Fibroblast of skin of left biceps (primary cell): ENCODE results near the gene GSS.

Source experiments
- DNase-seq, 2 experiments: peaks; one replicate each; pipeline ENCODE4 v3.0.0-alpha.2; 2013; ENCODE audit warnings: low read depth in 2 of 2

Gene GSS

GRCh38 chr20:34955231-34956040, at the start of gene GSS, which contains the start of gene MYH7B:
GSS (minus strand) TSS chr20:34955806; CDS start chr20:34951852, 3,954 bp downstream.
MYH7B (plus strand) TSS chr20:34955868; CDS start chr20:34978006, 22,138 bp downstream.
- peak; percentile 89 to 91 for DNase-seq

GRCh38 chr20:35004749-35005462, 49.3 kb upstream of the GSS start:
- DNase-seq, result no peak

GRCh38 chr20:35004051-35004725, 48.6 kb upstream of the GSS start:
- DNase-seq, result no peak

DNA sequence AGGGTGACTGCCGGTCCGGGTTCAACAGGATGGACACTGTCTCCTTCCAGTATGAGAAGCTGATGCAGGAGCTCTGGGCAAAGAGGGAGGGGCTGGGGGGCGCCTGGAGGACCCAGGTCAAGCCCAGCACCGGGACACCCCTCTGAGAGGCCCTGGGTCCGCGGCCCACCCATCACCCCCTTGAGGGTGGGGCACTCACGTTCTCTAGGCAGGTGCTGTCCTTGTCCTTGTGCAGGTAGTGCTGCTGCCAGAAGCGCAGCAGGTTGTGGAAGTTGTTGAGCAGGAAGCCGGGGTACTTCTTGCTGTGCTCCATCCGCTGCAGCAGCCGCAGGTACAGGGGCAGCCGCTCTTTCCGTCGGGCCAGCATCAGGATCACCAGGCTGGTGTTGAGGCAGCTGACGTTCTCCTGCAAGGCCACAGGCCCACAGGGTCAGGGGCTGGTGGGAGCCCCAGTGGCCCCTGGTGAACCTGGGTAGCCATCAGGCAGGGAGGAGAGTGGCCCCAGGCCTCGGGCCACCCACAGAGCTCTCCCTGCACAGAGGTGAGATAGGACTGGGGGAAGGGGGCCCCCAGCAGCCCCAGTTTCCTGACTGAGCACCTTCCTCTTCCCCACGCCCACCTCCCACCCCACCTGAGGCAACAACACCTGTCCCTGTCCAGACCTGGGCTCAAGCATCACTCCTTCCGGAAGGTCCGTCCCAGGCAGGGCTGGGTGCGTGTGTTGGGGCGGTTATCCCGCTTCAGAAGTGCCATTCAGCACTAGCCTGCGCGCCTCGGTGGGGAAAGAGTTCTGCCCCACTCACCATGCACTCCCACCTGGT, 47.8 kb upstream of the GSS start:
- DNase-seq, result no peak

DNA sequence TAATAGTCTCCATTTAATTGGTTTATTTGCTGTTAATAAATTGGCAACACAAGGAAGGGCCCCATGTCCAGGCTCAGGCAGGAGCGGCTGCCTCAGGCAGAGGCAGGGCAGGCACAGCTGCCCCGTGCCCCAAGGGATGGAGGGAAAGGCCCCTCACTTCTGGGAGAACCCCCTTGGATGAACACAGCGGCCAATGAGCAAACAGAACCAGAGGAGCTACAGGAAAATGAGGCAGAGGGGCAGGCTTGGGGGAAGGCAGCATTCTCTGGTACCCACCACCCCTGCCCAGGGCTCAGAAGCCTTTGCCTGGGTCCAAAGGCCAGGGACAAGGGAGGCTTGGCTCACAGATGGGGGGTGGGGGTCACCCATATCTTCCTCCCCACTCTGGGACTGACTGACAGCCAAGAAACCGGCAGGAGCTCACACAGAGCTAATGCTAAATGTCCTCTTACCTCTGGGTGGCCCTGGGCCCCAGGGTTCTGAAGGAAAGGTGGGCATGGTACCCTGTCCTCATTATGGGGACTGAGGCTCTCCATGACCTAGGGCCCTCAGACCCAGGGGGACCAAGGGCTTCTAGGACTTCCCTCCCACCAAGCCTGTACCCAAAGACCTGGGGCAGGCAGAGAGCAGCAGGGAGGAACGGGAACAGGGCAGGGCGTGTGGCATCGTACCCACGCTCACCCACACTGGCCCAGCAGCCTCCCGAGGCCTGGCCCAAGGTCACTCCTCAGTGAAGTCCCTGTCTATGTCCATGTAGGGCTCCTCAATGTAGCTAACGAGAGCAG, 47.0 kb upstream of the GSS start:
- no peak for DNase-seq

DNA sequence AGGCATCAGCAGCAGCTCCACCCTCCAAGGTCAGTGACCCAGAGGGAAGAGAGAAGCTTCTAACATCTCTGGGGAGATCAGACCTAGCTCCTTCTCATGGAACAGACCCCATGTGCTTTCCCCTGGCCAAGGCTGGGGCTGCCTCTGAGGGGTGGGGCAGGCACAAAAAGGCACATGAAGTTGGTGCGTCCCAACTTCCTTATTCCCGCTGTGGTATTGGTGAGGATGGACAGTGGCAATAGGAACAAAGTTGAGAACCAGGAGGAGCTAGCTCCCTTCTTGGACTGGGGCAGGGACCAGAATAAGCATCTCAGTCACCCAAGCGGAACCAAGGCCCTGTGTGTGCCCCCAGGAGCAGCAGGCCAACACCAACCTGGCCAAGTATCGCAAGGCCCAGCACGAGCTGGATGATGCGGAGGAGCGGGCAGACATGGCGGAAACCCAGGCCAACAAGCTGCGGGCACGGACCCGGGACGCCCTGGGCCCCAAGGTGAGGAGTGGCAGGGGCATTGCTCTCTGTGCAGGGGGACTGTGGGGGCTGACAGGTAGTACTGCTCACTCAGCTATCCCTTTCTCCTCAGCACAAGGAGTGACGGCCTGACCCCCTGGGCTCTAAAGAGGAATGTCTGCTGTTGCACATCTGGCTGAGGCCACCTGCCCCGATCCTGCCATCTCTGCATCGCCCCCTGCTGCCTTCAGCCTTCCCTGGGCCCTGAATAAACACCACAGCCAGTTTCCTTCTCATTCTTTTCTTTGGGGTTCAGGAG, 46.2 kb upstream of the GSS start:
- DNase-seq, result no peak

DNA sequence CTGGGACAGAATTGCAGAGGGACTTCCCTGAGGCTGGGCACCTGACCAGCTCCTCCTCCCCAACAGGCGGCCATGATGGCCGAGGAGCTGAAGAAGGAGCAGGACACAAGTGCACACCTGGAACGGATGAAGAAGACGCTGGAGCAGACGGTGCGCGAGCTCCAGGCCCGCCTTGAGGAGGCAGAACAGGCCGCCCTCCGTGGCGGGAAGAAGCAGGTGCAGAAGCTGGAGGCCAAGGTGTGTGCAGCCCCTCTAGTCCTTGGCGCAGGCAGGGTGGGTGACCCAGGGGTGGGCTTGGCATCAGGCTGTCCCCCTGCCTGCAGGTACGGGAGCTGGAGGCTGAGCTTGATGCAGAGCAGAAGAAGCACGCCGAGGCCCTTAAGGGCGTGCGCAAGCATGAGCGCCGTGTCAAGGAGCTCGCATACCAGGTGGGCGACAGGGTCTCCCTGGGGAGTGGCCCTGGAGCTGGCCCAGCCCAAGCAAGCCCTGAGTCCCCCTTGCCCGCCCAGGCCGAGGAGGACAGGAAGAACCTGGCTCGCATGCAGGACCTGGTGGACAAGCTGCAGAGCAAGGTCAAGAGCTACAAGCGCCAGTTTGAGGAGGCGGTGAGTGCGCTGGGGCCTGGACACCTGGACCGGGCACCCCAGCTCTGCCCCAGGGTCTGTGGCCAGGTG, 45.5 kb upstream of the GSS start:
- no peak for DNase-seq

DNA sequence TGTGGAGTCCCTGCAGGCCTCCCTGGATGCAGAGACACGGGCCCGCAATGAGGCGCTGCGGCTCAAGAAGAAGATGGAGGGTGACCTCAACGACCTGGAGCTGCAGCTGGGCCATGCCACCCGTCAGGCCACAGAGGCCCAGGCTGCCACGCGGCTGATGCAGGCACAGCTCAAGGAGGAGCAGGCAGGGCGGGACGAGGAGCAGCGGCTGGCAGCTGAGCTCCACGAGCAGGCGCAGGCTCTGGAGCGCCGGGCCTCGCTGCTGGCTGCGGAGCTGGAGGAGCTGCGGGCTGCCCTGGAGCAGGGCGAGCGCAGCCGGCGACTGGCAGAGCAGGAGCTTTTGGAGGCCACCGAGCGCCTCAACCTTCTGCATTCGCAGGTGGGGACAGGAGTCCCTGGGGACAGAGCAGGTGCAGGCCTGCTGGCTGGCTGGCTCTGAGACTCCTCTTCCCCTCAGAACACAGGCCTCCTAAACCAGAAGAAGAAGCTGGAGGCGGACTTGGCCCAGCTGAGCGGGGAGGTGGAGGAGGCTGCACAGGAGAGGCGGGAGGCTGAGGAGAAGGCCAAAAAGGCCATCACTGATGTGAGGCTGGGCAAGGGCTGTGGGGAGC, 44.8 kb upstream of the GSS start:
- DNase-seq, result no peak

DNA sequence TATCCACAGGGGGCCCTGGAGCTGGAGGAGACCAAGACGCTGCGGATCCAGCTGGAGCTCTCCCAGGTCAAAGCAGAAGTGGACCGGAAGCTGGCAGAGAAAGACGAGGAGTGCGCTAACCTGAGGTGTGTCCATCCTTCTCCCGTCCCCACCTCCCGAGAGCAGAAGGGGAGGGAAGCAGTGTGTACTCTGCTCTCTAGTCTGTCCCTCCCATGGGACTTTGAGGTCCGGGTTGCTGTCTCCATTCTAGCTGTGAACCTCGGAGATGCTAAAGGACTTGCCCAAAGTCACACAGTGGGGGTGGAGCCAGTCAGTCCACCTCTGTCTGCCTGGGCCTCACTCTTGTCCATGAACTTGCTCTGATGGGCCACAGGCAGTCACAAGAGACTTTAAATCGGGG, 44.2 kb upstream of the GSS start:
- no peak for DNase-seq

- no peak for DNase-seq
Measured at GRCh38 chr20:34999021-34999451, 43.4 kb upstream of the GSS start.

DNA sequence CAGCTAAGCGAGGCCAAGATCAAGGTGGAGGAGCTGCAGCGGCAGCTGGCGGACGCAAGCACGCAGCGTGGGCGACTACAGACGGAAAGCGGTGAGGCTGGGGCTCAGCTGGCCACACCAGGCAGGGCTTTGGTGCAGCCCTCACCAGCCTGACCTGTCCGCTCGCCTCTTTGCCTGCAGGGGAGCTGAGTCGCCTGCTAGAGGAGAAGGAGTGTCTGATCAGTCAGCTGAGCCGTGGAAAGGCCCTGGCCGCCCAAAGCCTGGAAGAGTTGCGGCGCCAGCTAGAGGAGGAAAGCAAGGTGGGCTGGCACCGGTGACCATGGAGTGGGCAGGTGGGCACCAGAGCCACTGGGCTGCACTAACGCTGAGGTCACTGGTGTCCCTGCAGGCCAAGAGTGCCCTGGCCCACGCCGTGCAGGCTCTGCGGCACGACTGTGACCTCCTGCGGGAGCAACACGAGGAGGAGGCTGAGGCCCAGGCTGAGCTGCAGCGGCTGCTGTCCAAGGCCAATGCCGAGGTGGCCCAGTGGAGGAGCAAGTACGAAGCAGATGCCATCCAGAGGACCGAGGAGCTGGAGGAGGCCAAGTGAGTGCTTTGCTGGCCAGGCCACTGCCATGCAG, 42.8 kb upstream of the GSS start:
- no peak for DNase-seq

DNA sequence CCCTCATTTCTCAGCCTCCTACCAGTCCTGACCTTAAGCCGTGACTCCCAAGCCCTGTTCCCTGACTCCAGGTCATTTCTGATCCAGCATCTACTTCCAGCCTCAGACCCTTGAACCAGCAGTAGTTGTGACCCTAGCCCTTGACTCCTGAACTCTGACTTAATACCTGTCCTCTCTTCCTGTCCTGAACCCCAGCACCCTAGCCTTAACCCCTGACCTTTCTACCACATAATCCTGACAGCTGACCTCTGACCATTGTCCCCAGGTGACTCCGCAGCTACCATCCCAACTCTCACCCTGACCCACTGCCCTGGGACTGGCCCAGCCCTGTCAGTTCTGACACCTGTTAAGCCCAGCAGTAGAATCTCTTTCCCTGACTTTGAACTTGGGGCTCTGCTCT, 42.2 kb upstream of the GSS start:
- no peak for DNase-seq

DNA sequence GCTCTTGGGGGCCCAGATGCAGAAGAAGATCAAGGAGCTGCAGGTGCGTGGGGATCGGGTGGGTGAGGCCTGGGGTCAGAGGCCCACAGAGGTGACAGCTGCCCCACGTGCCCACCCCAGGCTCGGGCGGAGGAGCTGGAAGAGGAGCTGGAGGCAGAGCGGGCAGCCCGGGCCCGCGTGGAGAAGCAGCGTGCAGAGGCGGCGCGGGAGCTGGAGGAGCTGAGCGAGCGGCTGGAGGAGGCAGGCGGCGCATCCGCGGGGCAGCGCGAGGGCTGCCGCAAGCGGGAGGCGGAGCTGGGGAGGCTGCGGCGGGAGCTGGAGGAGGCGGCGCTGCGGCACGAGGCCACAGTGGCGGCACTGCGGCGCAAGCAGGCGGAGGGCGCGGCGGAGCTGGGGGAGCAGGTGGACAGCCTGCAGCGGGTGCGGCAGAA, 41.5 kb upstream of the GSS start:
- DNase-seq, result no peak

DNA sequence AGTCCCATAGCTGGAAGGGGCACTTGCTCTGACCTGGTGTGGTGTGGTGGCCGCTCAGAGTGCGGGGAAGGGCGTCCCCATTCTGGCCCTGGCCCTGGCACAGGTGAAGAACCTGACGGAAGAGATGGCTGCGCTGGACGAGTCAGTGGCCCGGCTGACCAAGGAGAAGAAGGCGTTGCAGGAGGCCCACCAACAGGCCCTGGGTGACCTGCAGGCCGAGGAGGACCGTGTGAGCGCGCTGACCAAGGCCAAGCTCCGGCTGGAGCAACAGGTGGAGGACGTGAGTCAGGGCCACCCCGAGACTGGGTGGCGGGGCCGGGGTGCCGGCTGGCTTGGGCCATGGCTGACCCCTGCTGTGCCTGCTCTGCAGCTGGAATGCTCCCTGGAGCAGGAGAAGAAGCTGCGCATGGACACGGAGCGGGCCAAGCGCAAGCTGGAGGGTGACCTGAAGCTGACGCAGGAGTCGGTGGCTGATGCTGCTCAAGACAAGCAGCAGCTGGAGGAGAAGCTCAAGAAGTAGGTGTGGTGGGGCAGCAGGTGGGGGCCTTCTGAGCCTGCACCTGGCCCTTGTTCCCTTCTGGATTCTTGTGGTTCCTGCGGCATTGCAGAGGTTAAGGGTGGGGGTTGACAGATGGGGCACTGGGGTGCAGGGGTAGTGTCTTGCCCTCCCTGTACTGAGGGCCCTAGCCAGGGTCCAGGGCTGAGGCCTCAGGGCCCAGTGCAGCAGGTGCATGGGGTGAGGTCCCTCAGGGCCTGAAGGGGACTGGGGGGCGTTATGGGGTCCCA, 40.8 kb upstream of the GSS start:
- no peak for DNase-seq

GRCh38 chr20:34995696-34996095, 40.1 kb upstream of the GSS start:
- no peak for DNase-seq

- no peak for DNase-seq
Measured at GRCh38 chr20:34995192-34995591, 39.6 kb upstream of the GSS start.

- no peak for DNase-seq
Measured at GRCh38 chr20:34994509-34995131, 39.0 kb upstream of the GSS start.
